ENCODE results near the gene C5AR2. TPM values are rescaled to one million over a fixed set of nuclear protein-coding genes. Genes with fewer than 3 reads are reported as not detected.

Gene C5AR2
- total and polyA plus RNA-seq, 2 experiments from 2014 or later = 0.28 TPM; not detected in 1

Other genes with a start within 250 kb of the C5AR2 start
- gene ZC3H4, start 218.4 kb upstream of the C5AR2 start, total RNA-seq (2014; rRNA removed; shearing (Covaris generic)) = 33.8 and 36.9 TPM in 2 replicates
- gene ZC3H4, start 218.4 kb upstream of the C5AR2 start, polyA plus RNA-seq (2016; fragmentation: Nextera tagmentation; extraction: Ambion mirVana) = 26.7 and 29.4 TPM in 2 replicates
- gene SAE1, start 201.3 kb upstream of the C5AR2 start, total RNA-seq (2014; rRNA removed; shearing (Covaris generic)) = 236 and 258 TPM in 2 replicates
- 108 and 115 TPM in 2 replicates for gene SAE1, start 201.3 kb upstream of the C5AR2 start, polyA plus RNA-seq (2016; fragmentation: Nextera tagmentation; extraction: Ambion mirVana)
- 27.8 and 31.9 TPM in 2 replicates for gene BBC3, start 101.0 kb upstream of the C5AR2 start, total RNA-seq (2014; rRNA removed; shearing (Covaris generic))
- gene BBC3, start 101.0 kb upstream of the C5AR2 start, polyA plus RNA-seq (2016; fragmentation: Nextera tagmentation; extraction: Ambion mirVana) = 23.4 and 25.8 TPM in 2 replicates
- gene CCDC9, start 75.7 kb upstream of the C5AR2 start, total RNA-seq (2014; rRNA removed; shearing (Covaris generic)) = 14.5 and 17.3 TPM in 2 replicates
- 15.0 and 15.3 TPM in 2 replicates for gene CCDC9, start 75.7 kb upstream of the C5AR2 start, polyA plus RNA-seq (2016; fragmentation: Nextera tagmentation; extraction: Ambion mirVana)
- 1.7 and 2.9 TPM in 2 replicates for gene INAFM1, start 57.3 kb upstream of the C5AR2 start, total RNA-seq (2014; rRNA removed; shearing (Covaris generic))
- 10.2 and 12.7 TPM in 2 replicates for gene INAFM1, start 57.3 kb upstream of the C5AR2 start, polyA plus RNA-seq (2016; fragmentation: Nextera tagmentation; extraction: Ambion mirVana)
- gene C5AR1, start 22.3 kb upstream of the C5AR2 start, total RNA-seq (2014; rRNA removed; shearing (Covaris generic)) = 0.58 TPM in 1 of 2 replicates, not detected in the other
- 0.08 TPM in 1 of 2 replicates, not detected in the other for gene C5AR1, start 22.3 kb upstream of the C5AR2 start, polyA plus RNA-seq (2016; fragmentation: Nextera tagmentation; extraction: Ambion mirVana)
- gene DHX34, start 17.1 kb downstream of the C5AR2 start, total RNA-seq (2014; rRNA removed; shearing (Covaris generic)) = 42.8 and 50.1 TPM in 2 replicates
- gene DHX34, start 17.1 kb downstream of the C5AR2 start, polyA plus RNA-seq (2016; fragmentation: Nextera tagmentation; extraction: Ambion mirVana) = 16.3 and 16.7 TPM in 2 replicates
- gene MEIS3, start 87.4 kb downstream of the C5AR2 start, total RNA-seq (2014; rRNA removed; shearing (Covaris generic)) = 33.7 and 40.7 TPM in 2 replicates
- 20.6 and 20.8 TPM in 2 replicates for gene MEIS3, start 87.4 kb downstream of the C5AR2 start, polyA plus RNA-seq (2016; fragmentation: Nextera tagmentation; extraction: Ambion mirVana)
- gene SLC8A2, start 139.7 kb downstream of the C5AR2 start, total RNA-seq (2014; rRNA removed; shearing (Covaris generic)) = 10.0 and 11.6 TPM in 2 replicates
- gene SLC8A2, start 139.7 kb downstream of the C5AR2 start, polyA plus RNA-seq (2016; fragmentation: Nextera tagmentation; extraction: Ambion mirVana) = 0.86 and 1.1 TPM in 2 replicates
- gene KPTN, start 152.0 kb downstream of the C5AR2 start, total RNA-seq (2014; rRNA removed; shearing (Covaris generic)) = 19.8 and 28.0 TPM in 2 replicates
- 26.2 and 31.1 TPM in 2 replicates for gene KPTN, start 152.0 kb downstream of the C5AR2 start, polyA plus RNA-seq (2016; fragmentation: Nextera tagmentation; extraction: Ambion mirVana)
- gene NAPA, start 182.9 kb downstream of the C5AR2 start, total RNA-seq (2014; rRNA removed; shearing (Covaris generic)) = 42.9 and 52.0 TPM in 2 replicates
- 72.1 and 74.3 TPM in 2 replicates for gene NAPA, start 182.9 kb downstream of the C5AR2 start, polyA plus RNA-seq (2016; fragmentation: Nextera tagmentation; extraction: Ambion mirVana)
- 0.42 TPM in 1 of 2 replicates, not detected in the other for gene ZNF541, start 241.0 kb downstream of the C5AR2 start, total RNA-seq (2014; rRNA removed; shearing (Covaris generic))
- 0.05 and 0.26 TPM in 2 replicates for gene ZNF541, start 241.0 kb downstream of the C5AR2 start, polyA plus RNA-seq (2016; fragmentation: Nextera tagmentation; extraction: Ambion mirVana)

All from GM23338 (cell line).